CD4-positive, alpha-beta T cell treated with Interleukin-21 for 1 hour (primary cell): ENCODE results near the gene PSMD9.

Experiments used
- DNase-seq: peaks from one replicate; pipeline ENCODE4 v3.0.0-alpha.2; 2020

PSMD9 gene

DNA sequence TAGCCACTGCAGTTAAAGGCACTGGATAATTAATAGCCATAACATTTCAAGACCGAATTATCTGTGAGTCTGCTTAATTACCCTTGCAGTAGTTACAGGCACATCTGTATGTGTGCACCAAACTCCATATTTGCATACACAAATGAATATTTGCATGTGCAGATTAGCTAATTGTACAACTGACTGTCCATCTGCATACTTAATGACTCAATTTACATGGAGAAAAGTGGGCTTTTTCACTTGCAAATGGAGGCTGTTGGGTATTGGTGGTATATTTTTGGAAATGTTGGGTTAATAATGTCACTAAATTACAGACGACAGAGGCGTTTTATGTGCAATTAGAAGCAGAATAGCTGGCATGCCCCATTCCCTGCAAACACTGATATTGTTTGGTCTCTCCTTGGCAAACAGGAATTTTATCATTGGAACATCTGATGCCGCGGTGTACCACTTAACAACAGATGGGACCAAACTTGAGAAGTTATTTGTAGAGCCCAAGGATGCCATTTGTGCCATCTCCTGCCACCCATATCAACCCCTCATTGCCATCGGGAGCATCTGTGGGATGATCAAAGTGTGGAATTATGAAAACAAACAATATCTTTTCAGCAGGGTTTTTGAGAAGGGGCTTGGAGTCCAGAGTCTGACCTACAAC is 69.4 kb downstream of the PSMD9 start:
- DNase-seq, result no peak

DNA sequence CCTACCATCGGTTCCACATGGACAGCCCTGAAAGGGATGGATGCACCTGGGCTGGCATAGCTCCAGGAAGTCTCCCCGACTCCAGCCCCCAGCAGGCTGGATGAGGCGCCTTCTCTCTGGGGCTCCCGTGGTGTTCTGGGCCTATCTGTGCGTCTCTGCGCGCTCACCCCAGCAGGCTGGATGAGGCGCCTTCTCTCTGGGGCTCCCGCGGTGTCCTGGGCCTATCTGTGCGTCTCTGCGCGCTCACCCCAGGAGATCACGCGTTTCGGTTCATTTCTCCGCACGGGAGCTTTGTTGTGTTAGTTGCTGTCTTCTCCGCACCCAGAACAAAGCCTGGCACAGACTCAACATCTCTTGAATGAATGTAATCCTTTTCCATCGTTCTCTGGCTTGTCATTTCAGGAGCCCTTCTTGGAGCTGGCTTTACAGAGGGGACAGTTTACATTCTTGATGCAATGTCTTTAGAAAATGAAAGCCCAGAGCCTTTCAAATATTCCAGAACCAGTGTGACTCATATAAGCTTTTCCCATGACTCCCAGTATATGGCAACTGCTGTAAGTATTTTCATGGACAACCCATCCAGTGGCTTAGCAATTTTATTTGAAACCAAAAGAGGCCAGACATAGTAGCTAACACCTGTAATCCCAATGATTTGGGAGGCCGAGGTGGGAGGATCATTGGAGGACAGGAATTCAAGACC is 70.1 kb downstream of the PSMD9 start:
- no peak for DNase-seq

DNA sequence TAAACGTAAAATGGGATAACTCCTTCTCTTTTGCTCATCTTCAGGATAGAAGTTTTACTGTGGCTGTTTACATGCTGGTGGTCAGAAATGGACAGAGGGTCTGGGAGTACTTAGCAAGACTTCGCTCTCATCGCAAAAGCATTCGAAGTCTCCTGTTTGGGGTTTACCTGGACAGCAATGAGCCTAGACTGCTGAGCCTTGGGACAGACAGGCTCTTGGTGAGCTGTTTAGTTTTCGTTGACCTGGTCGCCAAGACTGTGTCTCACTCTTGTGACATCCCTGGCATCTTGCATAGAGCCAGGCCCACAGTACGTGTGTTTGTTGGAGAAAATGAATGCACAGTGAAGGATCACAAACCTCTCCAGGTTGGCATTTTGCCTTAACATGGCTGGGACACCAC is 72.0 kb downstream of the PSMD9 start:
- no peak for DNase-seq

DNA sequence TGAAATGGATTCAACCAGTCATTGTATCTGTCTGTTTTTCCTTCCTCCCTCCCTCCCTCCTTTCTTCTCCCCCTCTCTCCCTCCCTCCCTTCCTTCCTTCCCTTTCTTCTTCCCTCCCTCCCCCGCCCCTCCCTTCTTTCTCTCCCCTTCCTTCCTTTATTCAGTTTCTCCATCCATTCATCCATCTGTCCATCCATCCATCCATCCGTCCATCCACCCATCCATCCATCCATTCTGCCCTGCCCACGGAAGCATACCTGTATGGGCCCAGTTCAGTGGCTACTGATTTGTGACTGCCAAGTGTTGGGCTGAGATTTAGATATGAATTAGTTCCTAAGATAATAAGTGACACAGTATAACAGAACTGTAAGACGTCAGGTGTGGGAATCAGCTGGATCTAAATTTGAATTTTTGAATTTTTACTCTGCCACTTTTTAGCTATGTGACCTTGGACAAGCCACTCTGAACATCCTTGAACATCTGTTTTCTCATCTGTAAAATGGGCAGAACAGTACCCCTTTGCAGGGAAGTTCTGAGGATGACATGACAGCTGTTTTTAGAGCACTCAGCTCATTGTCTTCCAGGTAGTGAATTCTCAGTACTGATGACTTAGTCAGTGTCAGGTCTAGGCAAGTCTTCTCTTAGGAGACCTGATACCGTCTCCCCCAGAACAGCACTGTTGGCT is 72.7 kb downstream of the PSMD9 start:
- no peak for DNase-seq

DNA sequence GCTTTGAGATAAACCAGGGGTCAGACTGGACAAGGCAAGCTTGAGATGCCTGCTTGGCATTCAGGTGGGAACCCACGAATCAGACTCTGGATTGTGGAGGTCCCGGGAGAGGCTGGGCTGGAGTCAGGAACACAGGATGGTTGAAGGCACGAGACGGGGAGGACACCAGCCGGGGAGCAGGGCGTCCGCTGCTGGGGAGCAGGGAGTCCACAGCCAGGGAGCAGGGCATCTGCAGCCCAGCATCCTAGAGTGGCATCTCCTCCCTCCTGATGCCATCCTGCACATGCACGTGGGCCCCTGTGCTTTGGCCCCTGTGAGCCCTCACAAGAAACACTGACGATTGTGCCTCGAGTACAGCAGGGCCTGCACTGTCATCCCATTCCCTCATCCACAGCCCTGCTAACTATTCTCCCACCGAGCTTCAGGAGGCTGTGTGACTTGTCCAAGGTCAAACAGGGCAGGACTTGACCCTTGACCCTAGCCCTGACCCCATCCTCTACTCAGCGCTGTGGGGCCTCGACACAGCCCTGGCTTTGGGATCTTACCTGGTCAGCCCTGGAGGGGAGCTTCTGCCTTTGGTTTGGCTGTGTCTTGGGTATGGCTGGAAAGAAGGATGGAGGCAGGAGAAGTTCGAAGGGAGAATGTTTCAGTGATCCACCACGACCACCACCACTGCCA is 74.9 kb downstream of the PSMD9 start:
- no peak for DNase-seq

DNA sequence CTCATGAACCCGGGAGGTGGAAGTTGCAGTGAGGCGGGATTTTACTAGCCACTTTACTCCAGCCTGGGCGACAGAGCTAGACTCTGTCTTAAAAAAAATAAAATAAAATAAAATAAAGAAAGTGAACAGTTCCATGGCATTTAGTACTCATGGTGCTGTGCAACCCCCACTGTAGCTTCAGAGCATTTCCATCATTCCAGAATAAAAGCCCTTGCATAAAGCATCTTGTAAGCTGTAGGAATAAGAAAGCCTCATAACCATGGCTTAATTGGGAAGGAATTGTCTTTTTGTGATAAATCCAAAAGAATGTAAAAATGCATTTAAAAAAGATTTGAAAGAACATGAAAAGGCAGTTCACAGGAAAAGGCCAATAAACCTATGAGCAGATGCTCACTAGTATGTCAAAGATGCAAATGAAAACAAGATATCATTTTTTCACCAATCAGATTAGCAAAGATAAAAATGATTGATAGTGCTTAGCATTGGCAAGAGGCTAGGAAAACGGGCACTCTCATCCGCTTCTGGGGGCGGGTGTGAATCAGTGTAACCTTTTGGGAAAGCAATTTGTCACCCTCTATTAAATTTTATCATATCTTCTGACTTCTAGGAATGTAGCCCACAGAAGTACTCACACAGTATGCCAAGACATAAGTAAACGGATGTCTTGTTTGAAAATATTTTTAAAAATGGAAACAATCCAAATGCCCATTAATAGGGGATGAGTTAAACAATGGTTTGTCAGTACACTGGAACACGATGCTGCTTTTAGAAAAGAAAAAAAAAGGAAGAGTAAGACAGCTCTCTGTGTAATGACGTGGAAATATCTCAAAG is 76.4 kb downstream of the PSMD9 start:
- no peak for DNase-seq

DNA sequence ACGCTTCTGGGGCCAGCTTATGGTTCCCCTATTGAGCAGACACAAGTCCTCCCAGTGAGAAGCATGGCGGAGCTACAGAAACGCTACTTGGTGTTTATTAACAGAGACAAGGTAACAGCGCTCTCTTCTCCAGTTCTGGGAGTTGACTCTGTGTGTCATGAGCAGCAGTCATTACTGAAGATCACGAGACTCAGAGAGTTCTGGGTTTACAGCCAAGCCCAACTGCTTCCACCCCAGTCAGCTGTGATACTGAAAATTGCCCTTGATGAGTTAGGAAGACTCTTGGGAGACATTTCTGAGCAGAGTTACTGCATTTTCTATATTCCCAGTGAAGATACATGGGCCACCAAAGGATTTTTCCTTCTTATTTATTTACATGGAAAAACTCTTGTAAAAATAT is 78.4 kb downstream of the PSMD9 start:
- DNase-seq, result no peak
